CD4-positive, alpha-beta T cell treated with Interleukin-6 for 4 hours (primary cell): ENCODE data around the gene WBP11.
A peak's percentile ranks its signal among the peaks of the same experiment; 100 is the strongest.
"Not testable (repeated sequence)": the region's sequence is repeated elsewhere in the genome, so short reads cannot be mapped to it uniquely, and the experiment has no call there.

Experiments
- DNase-seq: peaks from one replicate; pipeline ENCODE4 v3.0.0-alpha.2; 2020; ENCODE audit warnings: mixed read lengths

The WBP11 gene

GRCh38 chr12:14771651-14772137 lies 31.6 kb downstream of the WBP11 start:
- DNase-seq: peak; percentile 77

GRCh38 chr12:14770496-14771461 lies 32.5 kb downstream of the WBP11 start:
- DNase-seq: peak; percentile 94

GRCh38 chr12:14769969-14770495 lies 33.2 kb downstream of the WBP11 start:
- peak; percentile 84 for DNase-seq

GRCh38 chr12:14769466-14769968 lies 33.8 kb downstream of the WBP11 start:
- peak; percentile 41 for DNase-seq

DNA sequence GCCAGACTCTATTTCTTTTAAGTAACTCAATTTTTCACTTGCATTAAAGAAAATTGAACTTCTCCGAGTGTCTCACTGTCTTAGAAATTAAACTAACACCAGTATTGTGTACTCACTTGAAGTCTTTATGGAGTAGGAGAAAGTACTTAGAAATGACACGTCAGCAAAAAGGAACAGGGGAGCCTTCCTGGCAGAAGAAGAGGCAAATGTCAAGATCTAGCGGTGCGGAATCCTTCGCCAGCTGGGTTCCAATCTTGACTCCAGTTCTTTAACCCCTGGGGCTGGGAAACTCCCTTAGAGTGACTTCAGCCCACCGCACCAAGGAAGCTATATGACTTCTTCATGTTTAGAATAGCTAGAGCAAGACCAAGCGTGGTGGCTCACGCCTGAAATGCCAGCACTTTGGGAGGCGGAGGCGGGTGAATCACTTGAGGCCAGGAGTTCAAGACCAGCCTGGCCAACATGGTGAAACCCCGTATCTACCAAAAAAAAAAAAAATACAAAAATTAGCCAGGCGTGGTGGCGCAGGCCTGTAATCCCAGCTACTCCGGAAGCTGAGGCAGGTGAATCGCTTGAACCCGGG lies 34.4 kb downstream of the WBP11 start:
- DNase-seq: peak; percentile 12

DNA sequence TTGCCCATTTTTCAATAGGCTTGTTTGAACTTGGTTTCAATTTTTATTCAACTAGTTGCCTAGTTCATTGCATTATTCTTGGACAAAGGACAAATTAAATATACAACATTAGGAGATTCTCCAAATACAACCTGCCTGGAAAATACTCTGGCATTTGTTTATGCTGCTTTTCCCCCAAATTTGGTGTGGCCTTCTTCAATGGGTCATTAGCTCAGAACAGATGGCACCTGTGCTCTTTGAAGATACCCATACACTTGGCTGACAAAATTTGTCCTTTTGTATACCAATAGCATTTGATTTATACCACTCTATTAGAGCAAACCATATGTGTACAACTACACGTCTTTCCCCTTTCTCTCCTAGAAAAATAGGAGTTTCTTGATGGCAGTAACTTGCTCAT lies 35.7 kb downstream of the WBP11 start:
- DNase-seq: no peak

DNA sequence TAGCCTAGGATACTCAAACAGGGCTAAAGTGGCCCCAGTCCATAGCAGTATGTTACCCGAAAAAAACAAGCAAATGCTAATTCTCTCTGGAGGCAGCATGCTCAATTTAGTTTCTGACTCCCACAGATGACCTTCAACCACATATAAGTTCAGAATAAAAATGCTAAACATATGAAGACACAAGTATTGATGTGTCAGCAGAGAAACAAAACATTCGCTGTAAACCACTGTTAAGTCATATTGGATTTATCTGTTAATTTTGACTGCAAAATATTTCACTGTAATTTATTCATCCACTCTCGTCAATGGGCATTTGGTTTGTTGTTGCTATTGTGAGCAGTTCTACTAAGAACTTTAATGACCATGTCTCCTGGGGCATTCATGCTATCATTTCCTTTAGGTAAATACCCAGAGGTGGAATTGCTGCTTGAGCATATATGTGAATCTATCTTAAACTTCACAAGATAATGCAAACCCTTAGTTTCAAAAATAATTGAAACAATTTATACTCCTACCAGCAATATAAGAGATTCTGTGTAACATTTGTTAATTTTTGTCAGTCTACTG lies 36.5 kb downstream of the WBP11 start:
- DNase-seq: no peak

DNA sequence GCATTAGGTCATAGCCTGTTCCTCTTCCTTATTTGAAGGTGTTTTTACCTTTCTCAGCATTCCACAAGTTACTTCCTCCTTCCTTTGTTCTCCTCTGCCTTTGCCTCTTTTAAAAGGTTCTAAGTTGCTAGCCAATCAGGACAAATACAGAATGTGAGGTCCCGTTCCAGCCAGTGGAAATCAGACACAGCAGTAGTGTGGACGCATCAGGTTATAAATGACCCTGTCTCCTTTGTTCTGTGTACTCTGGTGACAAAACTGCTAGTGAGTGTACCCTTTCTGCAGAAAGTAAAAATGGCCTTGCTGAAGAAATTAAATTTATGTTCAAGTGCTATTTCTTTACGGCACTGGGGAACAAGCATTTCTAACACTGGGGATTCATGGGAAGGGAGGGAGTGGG lies 37.3 kb downstream of the WBP11 start:
- not testable (repeated sequence) for DNase-seq

- DNase-seq: no peak
Measured at GRCh38 chr12:14765398-14765797, 37.9 kb downstream of the WBP11 start.

DNA sequence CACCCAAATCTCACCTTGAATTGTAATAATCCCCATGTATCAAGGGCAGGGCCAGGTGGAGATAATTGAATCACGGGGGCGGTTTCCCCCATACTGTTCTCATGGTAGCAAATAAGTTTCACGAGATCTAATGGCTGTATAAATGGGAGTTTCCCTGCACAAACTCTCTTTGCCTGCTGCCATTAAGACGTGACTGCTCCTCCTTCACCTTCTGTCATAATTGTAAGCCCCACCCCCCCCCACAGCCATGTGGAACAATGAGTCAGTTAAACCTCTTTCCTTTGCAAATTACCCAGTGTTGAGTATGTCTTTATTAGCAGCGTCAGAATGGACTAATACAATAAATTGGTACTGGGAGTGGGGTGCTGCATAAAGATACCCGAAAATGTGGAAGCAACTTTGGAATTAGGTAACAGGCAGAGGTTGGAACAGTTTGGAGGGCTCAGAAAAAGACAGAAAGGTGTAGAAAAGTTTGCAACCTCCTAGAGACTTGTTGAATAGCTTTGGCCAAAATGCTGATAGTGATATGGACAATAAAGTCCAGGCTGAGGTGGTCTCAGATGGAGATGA lies 43.5 kb downstream of the WBP11 start:
- DNase-seq: not testable (repeated sequence)

DNA sequence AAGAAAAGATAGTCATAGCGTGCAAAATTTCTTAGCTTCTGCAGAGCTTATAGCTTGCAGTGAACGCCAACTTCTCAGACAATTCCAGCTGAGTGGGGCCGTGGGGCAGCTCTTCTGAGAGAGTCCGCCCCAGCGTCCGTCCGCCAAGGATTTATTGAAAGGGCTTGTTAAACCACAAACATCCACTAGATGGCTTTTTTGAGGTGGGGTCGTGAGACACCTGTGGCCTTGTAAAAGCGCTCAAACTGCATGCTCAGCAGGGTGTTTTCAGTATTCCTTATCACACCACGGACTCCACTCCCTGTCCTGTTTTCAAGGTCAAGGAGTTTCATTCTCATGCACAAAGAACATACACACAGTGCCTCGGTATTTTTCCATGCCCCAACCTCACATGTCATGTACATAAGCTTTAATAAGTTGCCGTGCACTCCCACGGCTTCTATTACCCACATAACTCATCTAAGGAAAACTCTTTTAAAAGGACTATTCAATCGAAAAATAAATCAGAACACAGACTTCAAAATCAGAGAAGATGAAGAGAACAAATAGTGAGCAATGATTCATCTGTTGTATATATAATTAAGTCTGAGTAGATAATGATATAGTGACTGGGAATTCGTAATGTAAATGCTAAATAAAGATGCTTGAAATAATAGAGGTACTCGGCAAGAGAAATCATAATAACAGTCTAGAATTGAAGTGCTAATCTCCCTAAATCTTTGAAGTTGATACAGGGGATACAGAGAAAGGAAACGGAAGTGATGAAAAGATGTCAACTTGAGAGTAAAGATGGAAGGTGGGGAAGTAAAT lies 46.7 kb downstream of the WBP11 start:
- no peak for DNase-seq

DNA sequence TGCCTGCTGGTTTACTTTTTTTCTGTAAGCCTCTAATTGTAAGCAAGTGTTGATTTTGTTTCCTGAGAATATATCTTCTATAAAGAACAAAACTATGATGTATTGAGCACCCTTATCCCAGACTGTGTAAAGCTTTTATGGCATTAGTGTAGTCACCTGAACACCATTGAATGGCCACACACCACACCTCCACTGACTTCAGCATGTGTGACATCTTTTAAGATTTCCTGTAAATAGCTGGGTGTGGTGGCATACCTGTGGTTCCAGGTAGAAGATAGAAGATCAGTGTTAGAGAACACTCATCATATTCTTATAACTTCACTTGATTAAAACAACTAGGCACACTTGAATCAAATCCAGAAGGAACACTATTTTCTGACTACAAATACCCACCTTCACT lies 51.3 kb downstream of the WBP11 start:
- DNase-seq: no peak

DNA sequence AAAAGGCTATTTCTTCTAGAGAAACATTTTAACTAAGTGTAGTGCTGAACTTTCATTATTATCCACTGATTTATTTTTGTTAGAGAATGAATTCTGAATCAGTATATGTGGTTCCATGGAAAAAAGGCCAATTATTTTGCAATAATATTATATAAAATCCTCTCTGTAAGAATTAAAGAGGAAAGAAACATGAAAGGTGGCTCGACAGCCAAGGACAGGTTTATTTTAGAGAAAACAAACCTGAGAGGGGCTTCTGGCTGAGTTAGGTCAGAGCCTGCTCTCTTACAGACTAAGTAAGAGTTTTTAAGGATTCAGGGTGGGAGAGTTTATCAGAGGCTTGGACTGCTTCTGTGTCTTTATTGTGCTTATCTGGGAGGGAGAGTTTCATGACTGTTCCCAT lies 60.2 kb downstream of the WBP11 start:
- DNase-seq: no peak

DNA sequence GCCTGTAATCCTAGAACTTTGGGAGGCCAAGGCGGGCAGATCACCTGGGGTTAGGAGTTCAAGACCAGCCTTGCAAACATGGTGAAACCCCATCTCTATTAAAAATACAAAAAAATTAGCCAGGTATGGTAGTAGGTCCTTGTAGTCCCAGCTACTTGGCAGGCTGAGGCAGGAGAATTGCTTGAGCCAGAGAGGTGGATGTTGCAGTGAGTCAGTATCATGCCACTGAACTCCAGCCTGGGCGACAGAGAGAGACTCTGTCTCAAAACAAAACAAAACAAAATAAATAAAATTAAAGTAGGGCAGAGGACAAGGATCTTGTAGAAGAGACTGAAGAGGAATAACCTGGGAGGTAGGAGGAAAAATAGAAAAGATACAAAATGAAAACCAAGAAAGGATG lies 61.3 kb downstream of the WBP11 start:
- no peak for DNase-seq

DNA sequence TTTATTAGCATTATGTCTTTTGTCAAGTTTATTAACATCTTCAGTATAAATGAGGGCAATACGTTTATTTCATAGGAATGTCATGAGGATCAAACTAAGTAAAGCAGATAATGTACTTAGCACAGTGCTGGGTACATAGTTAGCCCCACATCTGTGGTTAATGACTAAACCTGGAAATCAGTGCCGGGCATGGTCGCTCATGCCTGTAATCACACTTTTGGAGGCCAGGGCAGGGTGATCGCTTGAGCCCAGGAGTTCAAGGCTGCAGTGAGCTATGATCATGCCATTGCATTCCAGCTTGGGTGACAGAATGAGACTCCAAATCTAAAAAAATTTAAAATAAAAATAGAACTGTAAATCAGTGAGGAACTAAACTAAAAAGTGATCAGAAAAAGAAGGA lies 62.1 kb downstream of the WBP11 start:
- DNase-seq: no peak

DNA sequence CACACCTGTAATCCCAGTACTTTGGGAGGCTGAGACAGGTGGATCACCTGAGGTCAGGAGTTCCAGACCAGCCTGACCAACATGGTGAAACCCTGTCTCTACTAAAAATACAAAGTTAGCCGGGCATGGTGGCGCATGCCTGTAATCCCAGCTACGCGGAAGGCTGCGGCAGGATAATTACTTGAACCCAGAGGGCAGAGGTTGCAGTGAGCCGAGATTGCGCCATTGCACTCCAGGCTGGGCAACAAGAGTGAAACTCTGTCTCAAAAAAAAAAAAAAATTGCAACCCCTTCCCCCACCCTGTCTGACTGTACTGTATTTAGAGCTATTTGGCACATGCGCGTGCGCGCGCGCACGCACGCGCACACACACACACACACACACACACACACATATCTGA lies 66.8 kb downstream of the WBP11 start:
- not testable (repeated sequence) for DNase-seq
